PC-9 (cell line): ENCODE results near the gene EML5. TPM values are rescaled to one million over a fixed set of nuclear protein-coding genes. Genes with fewer than 3 reads are reported as not detected.

ENCODE experiments used
- BruUV-seq: library from RNA; stranded (reverse); fragments of 400-500 nt; replicated peaks from 2 replicates; lab custom pipeline; 2021; lab: Mats Ljungman, UMichigan
- CTCF ChIA-PET: fragments of 300-600 bp; sonication (Branson Sonifier 250); formaldehyde crosslinking; loops from one replicate; lab custom pipeline; 2022; ENCODE audit warnings: antibody characterized with exemption; lab: Charles Lee
- POLR2A ChIA-PET: fragments of 300-600 bp; sonication (Branson Sonifier 250); formaldehyde crosslinking; loops from one replicate; lab custom pipeline; 2022; ENCODE audit warnings: antibody characterized with exemption; ENCODE audit not compliant: unreplicated experiment; lab: Charles Lee
- DNase-seq, 2 experiments: peaks; one replicate each; pipeline versions ENCODE4 v3.0.0 to v3.0.0-alpha.2; 2015 to 2022; ENCODE audit warnings: mixed read lengths in 1 of 2
- H2AFZ ChIP-seq: fragments of 200-600 bp; sonication (generic); 2 replicates; pipeline ENCODE4 v1.8.1; 2017; ENCODE audit warnings: antibody characterized with exemption
- H3F3A ChIP-seq: fragments of 200-600 bp; sonication (generic); 2 replicates; pipeline ENCODE4 v1.8.1; 2017; ENCODE audit warnings: antibody characterized with exemption, mild to moderate bottlenecking, low read depth; ENCODE audit not compliant: insufficient read depth
- H3K27ac ChIP-seq: fragments of 200-600 bp; sonication (generic); 2 replicates; pipeline ENCODE4 v1.6.1; 2016; ENCODE audit warnings: mixed run types
- H3K27me3 ChIP-seq: fragments of 200-600 bp; sonication (generic); 2 replicates; pipeline ENCODE4 v1.6.1; 2016; ENCODE audit warnings: low read depth, mixed run types; ENCODE audit not compliant: insufficient read depth
- H3K36me3 ChIP-seq: fragments of 200-600 bp; sonication (generic); 2 replicates; pipeline ENCODE4 v1.6.1; 2016; ENCODE audit warnings: low read depth, mixed run types
- H3K4me1 ChIP-seq: fragments of 200-600 bp; sonication (generic); replicated peaks from 2 replicates; pipeline ENCODE4 v1.6.1; 2016; ENCODE audit warnings: mixed run types; ENCODE audit not compliant: insufficient read depth
- H3K4me2 ChIP-seq: fragments of 200-600 bp; sonication (generic); 2 replicates; pipeline ENCODE4 v1.6.1; 2017; ENCODE audit warnings: mixed run types
- H3K4me3 ChIP-seq: fragments of 200-600 bp; sonication (generic); 2 replicates; pipeline ENCODE4 v1.6.1; 2016; ENCODE audit warnings: mixed run types
- H3K79me2 ChIP-seq: fragments of 200-600 bp; sonication (generic); 2 replicates; pipeline ENCODE4 v1.6.1; 2017; ENCODE audit warnings: low read depth, mixed run types
- H3K9me2 ChIP-seq: fragments of 200-600 bp; sonication (generic); 2 replicates; pipeline ENCODE4 v1.8.1; 2017; ENCODE audit warnings: mild to moderate bottlenecking; ENCODE audit not compliant: insufficient read depth
- H3K9me3 ChIP-seq: fragments of 200-600 bp; sonication (generic); 2 replicates; pipeline ENCODE4 v1.8.1; 2016; ENCODE audit warnings: low read depth; ENCODE audit not compliant: insufficient read depth
- H4K20me1 ChIP-seq: fragments of 200-600 bp; sonication (generic); 2 replicates; pipeline ENCODE4 v1.8.1; 2017; ENCODE audit not compliant: insufficient read depth
- CTCF ChIP-seq: fragments of 200-600 bp; sonication (generic); conservative IDR thresholded peaks from 2 replicates; pipeline ENCODE4 v1.6.1; 2017; ENCODE audit warnings: mixed run types, antibody characterized with exemption, mild to moderate bottlenecking, moderate library complexity
- EZH2 ChIP-seq: fragments of 200-600 bp; sonication (generic); IDR thresholded peaks from 2 replicates; pipeline ENCODE4 v1.8.0; 2017; ENCODE audit warnings: antibody characterized with exemption, low read depth
- intact Hi-C: fragments of 100-400 bp; cut with micrococcal nuclease; formaldehyde crosslinking; loops from one replicate; pipeline ENCODE4 v1.10.0; 2022; ENCODE audit not compliant: unreplicated experiment
- total RNA-seq: library from RNA; stranded (reverse); gene quantifications from 2 replicates; pipeline ENCODE4 v1.2.3, GENCODE V29; 2021

EML5 gene
- total RNA-seq, 1 experiment from 2014 or later: 0.46 TPM

DNA sequence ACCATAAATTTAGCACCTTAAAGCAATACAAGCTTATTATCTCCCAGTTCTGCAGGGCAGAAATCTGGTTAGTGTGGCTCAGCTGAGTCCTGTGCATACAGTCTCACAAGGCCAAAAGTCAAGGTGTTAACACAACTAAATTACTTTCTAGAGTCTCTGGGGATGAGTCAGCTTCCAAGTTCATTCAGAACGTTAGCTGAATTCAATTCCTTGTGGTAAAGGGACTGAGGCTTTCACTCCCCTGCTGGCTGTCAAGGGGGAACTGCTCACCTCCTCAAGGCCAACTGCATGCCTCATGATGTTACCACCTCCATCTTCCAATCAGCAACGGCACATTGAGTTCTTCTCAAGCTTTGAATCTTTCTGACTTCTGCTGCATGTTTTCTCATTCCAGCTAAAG, 27.6 kb downstream of the EML5 start:
- no peaks in the 10 kb centered on the region for H3K9me3 ChIP-seq
- no peak overlapping the region for H3K4me2 ChIP-seq
- CTCF ChIA-PET: no interaction called here
- POLR2A ChIA-PET: no interaction called here
- H3K79me2 ChIP-seq: no peaks in the 10 kb centered on the region
- intact Hi-C loops: no loop called here
- no peak overlapping the region for H2AFZ ChIP-seq
- no peak overlapping the region for H3K27ac ChIP-seq
- H3F3A ChIP-seq: no peaks in the 10 kb centered on the region
- no peaks in the 10 kb centered on the region for H3K27me3 ChIP-seq
- H3K4me1 ChIP-seq: no peaks in the 10 kb centered on the region
- no peak overlapping the region for H3K4me3 ChIP-seq
- H4K20me1 ChIP-seq: no peaks in the 10 kb centered on the region
- no peaks in the 10 kb centered on the region for H3K9me2 ChIP-seq
- peak in 1 of 2 experiments; percentile 38 for DNase-seq
- BruUV-seq: no TSS peak
- H3K36me3 ChIP-seq: no peaks in the 10 kb centered on the region
- TF ChIP-seq CTCF: no peak
- TF ChIP-seq EZH2: no peak

GRCh38 chr14:88753873-88754272, 38.9 kb downstream of the EML5 start:
- no peak for DNase-seq
- Histone ChIP-seq H3F3A (peaks cover 8% of the 10 kb centered on the region; the same call in 1 of the 2 replicates), H3K79me2 (no peaks in the 10 kb centered on the region), H3K27me3 (no peaks in the 10 kb centered on the region), H3K4me2 (no peak overlapping the region), H3K9me3 (no peaks in the 10 kb centered on the region), H3K36me3 (no peaks in the 10 kb centered on the region), H3K27ac (no peak overlapping the region), H3K9me2 (no peaks in the 10 kb centered on the region), H2AFZ (no peak overlapping the region), H3K4me3 (no peak overlapping the region), H3K4me1 (peaks cover 18% of the 10 kb centered on the region), H4K20me1 (no peaks in the 10 kb centered on the region)
- TF ChIP-seq CTCF (no peak), EZH2 (no peak)
- intact Hi-C loops: no loop called here
- no TSS peak for BruUV-seq
- CTCF ChIA-PET: no interaction called here
- POLR2A ChIA-PET: no interaction called here

GRCh38 chr14:88750945-88751344, 41.8 kb downstream of the EML5 start:
- Histone ChIP-seq H3K36me3 (no peaks in the 10 kb centered on the region), H4K20me1 (no peaks in the 10 kb centered on the region), H3K9me2 (no peaks in the 10 kb centered on the region), H3K4me1 (peaks cover 26% of the 10 kb centered on the region), H3K4me3 (no peak overlapping the region), H3K79me2 (no peaks in the 10 kb centered on the region), H3K4me2 (no peak overlapping the region), H3K27me3 (no peaks in the 10 kb centered on the region), H3K27ac (no peak overlapping the region), H3K9me3 (no peaks in the 10 kb centered on the region), H2AFZ (no peak overlapping the region), H3F3A (peaks cover 11% of the 10 kb centered on the region; the same call in 1 of the 2 replicates)
- intact Hi-C loops: no loop called here
- no TSS peak for BruUV-seq
- POLR2A ChIA-PET: no interaction called here
- CTCF ChIA-PET: no interaction called here
- TF ChIP-seq CTCF: no peak
- DNase-seq: no peak
